HG02973 (cell line): ENCODE data around the gene ACP5.
"Not testable (repeated sequence)": the region's sequence is repeated elsewhere in the genome, so short reads cannot be mapped to it uniquely, and the experiment has no call there.

ENCODE experiments used
- ATAC-seq: cut with Tn5 transposase; IDR thresholded peaks from one replicate; pipeline ENCODE4 v1.9.1; 2021; ENCODE audit warnings: moderate library complexity; ENCODE audit not compliant: unreplicated experiment

Gene ACP5

DNA sequence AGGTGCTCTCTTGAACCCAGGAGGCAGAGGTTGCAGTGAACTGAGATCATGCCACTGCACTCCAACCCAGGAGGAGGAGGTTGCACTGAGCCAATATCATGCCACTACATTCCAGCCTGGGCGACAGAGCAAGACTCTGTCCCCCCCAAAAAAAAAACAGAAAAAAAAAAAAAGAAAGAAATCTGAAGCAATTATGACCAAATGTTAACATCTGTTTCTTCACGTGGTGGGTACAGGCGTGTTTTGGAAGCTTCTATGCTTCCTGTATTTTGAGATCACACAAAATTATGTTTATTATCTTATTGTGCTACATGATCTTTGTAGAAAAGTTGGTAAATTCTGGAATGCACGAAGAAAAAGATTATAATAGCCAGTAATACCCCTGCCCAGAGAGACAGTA lies 2.7 kb upstream of the ACP5 start:
- ATAC-seq: no peak

DNA sequence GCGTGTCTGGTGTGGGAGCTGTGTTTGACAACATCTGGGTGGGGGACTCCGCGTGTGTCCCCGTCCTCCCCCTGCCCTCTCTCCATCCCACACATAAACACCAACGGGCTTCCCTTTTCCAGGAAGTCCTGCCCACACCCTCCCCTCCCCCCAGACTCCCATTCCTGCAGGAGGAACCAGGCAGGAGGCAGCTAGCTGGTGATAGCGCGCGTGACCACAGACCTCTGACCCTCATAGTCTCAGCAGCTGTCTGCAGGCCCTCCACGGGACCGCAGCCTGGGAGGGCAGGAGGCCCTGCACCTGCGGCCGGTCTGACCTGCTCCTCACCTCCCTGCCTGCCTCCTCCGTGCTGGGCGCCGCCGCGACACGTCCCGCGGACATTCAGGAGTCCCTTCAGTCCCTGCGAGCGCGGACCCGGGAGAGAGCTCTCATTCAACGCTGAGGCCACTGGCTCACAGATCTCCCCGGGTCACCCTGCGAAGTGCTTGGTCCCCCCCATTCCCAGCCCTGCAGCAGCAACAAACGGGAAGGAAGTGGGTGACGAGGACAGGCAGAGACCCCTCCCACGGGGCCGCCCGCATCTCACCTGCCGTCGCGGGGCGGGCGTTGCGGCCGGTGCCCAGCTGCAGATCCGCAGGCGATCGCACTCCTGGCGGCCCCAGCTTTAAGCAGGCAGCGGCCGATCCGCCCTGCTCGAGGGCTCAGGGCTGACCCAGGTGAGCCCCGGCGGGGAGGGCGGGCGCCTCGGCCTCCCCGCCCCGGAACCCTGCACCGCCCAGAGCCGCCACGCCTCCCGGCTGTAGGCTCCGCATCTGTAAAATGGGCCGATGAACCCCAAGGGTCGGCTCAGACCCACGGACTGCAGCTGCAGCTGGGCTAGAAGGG lies 1.1 kb upstream of the ACP5 start:
- no peak for ATAC-seq

DNA sequence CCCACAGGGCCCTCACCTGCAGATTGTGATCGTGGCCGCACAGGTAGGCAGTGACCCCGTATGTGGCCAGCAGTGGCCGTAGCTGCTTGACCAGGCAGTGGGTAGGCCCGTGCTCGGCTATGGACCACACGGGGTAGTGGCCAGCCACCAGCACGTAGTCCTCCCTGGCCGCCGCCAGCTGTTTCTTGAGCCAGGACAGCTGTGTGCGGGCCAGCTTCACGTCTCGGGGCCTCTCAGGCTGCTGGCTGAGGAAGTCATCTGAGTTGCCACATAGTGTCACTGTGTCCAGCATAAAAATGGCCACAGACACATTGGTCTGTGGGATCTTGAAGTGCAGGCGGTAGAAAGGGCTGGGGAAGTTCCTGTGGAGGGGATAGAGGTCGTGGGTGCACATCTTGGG lies 1.2 kb downstream of the ACP5 start:
- ATAC-seq: no peak

DNA sequence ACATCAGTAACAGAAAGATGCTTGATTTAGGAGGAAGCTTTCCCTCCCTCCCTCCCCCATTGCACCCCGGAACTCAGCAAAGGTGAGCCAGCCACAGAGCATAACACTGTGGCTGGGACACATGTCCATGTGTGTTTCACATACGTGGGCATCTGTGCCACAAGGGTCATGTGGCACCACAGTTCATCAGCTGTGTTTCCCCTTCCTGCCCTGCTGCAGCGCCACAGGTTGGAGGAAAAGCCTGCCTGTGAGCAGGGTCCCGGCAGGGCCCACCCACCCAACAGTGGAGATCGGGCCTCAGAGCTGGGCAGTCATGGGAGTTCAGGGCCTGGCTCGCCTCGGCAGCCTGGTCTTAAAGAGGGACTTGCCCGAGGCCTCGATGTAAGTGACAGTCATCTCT lies 2.8 kb downstream of the ACP5 start:
- no peak for ATAC-seq

DNA sequence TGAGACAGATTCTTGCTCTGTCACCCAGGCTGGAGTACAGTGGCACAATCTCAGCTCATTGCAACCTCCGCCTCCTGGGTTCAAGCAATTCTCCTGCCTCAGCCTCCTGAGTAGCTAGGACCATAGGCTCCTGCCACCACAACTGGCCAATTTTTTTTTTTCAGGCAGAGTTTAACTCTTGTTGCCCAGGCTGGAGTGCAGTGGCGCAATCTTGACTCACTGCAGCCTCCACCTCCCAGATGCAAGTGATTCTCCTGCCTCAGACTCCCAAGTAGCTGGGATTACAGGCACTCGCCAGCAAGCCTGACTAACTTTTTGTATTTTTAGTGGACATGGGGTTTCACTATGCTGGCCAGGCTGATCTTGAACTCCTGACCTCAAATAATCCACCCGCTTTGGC lies 3.7 kb downstream of the ACP5 start:
- ATAC-seq: not testable (repeated sequence)

DNA sequence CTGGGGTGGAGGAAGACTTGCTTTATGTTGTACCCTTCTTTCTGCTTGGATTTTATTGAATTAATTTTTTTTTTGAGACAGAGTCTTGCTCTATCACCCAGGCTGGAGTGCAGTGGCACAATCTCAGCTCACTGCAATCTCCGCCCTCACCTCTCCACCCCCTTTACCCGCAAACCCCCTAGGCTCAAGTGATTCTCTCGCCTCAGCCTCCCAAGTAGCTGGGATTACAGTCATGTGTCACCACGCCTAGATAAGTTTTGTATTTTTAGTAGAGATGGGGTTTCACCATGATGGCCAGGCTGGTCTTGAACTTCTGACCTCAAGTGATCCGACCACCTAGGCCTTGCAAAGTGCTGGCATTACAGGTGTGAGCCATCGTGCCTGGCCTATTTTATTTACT lies 4.1 kb downstream of the ACP5 start:
- ATAC-seq: not testable (repeated sequence)

DNA sequence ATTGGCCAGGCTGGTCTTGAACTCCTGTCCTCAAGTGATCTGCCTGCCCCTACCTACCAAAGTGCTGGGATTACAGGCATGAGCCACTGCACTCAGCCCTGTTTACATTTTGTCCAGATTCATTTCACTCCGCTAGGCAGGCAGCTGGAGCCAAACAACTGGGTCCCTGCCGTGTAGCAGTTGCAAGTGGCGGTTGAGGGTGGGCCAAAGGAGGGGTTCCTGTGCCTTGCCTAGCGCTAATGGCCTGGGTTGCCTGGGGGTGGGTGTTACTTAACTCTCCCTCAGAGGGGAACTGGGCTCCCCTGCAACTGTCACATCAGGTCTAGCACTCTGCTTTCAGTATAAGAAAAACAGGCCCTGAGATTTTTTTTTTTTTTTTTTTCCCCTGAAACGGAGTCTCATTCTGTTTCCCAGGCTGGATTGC lies 7.4 kb downstream of the ACP5 start:
- ATAC-seq: no peak

DNA sequence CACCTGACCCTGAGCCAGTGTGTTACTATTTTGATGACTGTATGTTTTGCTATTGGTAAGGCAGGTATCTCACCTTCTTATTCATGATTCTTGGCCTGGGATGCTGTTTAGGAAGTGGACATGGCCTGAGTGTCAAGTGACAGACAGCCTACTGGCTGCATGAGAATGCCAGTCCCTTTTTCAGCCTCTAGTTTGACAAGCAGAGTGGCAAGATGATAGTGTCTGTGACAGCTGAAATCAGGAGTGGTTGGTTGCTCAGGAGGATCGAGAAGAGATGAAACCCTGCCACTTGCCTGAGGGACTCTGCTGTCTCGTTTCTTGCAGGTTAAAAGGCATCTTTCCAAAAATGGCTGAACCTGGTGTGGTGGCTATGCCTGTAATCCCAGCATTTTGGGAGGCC lies 11.3 kb downstream of the ACP5 start:
- ATAC-seq: no peak

DNA sequence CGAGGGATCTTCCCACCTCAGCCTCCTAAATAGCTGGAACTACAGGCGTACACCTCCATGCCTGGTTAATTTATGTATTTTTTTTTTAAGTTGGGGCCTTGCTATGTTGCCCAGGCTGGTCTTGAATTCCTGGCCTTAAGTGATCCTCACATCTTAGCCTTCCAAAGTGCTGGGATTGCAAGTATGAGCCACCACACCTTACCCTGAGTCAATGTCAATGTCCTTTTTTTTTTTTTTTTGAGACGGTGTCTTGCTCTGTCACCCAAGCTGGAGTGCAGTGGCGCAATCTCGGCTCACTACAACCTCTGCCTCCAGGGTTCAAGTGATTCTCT lies 11.8 kb downstream of the ACP5 start:
- not testable (repeated sequence) for ATAC-seq

DNA sequence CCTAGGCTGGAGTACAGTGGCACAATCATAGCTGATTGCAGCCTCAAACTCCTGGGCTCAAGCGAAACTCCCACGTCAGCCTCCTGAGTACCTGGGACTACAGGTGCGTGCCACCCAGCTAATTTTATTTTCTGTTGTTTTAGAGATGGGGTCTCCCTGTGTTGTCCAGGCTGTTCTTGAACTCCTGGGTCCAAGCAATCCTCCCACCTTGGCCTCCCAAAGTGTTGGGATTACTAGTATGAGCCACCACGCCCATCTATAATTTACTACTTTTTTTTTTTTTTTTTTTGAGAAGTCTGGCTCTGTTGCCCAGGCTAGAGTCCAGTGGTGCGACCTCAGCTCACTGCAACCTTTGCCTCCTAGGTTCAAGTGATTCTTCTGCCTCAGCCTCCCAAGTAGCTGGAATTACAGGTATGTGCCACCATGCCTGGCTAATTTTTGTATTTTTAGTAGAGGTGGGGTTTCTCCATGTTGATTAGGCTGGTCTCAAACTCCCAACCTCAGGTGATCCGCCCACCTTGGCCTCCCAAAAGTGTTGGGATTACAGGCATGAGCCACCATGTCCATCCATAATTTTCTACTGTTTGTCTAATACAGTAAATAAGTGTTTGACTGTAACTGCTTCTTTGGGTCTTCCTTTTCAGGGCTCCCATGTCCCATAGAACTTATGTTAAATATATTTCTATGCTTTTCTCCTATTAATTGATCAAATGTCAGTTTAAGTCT lies 13.2 kb downstream of the ACP5 start:
- ATAC-seq: not testable (repeated sequence)

DNA sequence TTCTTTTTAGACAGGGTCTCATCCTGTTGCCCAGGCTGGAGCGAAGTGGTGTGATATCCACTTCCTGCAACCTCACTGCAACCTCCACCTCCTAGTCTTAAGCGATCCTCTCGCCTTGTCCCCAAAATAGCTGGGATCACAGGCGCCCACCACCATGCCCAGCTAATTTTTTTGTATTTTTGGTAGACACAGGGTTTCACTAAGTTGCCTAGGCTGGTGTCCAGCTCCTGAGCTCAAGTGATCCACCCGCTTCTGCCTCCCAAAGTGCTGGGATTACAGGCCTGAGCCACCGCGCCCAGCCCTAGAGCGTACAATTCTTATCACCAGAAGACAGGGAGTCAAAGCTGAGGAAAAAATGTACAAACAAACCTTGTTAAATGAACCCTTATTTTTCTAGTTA lies 13.9 kb downstream of the ACP5 start:
- no peak for ATAC-seq

DNA sequence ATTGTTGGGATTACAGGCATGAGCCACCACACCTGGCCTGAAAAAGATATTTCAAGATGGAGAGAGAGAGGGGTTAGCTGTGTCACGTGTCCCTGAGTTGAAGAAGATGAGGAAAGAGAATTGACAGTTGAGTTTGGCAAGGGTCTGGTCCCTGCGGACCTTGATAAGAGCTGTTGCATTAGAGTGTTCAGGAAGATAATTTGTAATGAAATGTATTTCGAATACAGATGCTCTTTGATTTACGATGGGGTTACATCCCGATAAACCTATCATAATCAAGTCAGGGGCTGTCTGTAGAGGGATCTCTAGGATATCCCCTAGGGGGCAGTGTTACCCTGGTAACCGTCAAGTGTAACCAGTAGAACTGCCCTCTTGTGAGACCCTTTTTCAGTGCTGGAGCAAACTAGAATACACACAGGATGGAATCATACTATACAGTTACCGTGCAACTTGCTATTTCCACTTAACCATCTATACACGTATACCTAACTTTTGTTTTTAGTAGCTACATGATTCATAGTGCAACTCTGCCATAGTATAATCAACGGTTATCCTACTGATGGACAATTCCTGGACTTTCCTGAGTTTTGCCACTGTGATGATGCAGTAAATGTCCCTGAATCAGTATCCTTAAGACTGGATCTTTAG lies 16.9 kb downstream of the ACP5 start:
- ATAC-seq: no peak

DNA sequence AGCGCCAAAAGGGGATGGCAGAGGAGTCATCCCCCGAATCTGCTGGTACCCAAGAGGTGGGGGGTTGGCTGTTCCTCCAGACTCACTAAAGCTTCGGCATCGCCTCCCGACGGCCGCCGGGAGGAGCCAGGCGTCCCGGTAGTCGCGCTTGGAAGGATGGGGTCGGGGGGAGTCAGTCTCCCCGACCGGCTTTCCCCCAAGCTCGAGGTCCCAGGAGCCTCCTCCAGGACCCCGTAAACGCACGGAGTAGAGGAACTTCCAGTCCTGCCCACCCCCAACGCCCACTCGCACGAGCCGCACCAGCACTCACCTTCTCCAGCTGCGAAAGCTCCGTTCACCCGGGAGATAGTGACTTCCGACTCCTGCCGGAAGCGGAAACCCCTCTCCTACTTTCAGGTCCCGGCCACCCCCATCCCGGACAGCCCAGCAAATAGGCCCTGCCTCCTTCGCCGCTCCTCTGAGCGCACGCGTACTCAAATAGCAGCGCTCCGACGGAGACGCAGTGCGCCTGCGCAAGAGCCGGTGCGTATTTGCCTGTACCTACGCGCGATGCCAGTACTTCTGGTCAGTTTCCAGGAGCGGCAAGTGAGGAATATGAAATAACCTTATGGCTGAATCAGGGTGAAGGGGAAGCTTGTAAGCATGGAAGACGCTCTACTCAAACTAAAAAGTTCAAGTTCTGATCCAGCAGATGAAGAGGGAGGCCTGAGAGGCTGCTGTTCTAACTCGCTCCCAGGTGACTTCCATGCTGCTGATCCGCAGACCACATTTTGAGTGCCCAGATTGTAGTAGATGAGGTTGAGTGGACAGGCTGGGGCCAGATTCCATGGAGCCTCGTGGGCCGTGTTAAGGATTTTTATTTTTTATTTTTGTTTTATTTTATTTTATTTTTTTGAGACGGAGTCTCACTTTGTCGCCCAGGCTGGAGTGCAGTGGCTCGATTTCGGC lies 18.3 kb downstream of the ACP5 start, which contains the start of gene ELOF1:
ELOF1 (minus strand) TSS at position 350 of the 948 bp plus-strand sequence. CDS start 4,883 bp downstream, outside the sequence.
- ATAC-seq: peak; percentile 70

DNA sequence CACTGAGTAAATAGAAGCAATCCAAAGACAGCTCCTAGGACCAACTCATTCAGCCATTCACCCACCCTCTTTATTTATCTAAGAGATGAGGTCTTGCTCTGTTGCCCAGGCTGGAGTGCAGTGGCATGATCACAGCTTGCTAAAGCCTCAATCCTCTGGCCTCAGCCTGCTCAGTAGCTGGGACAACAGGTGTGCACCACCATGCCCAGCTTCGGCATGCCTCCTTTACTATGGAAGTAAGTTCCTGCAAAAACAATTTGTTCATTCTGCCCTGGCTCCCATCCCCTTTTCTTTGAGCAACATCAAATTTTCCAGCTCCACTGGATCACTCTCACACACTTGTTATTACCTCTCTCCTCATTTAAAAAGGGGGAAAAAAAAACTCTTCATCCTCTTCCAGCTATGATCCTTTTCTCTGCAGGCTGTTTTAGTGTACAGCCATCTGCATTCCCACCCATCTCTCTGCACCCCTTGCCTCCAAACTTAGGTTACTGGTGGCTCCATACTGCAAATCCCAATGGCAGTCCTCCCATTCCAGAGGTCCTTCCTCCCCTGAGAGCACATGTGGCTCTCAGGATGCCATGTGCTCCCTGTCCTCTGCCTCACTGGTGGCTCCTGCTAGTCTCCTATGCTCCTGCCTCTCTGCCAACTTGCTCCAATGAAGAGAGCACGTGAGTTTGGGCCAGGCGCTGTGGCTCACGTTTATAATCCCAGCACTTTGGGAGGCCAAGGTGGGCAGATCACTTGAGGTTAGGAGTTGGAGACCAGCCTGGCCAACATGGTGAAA lies 20.6 kb downstream of the ACP5 start:
- no peak for ATAC-seq

DNA sequence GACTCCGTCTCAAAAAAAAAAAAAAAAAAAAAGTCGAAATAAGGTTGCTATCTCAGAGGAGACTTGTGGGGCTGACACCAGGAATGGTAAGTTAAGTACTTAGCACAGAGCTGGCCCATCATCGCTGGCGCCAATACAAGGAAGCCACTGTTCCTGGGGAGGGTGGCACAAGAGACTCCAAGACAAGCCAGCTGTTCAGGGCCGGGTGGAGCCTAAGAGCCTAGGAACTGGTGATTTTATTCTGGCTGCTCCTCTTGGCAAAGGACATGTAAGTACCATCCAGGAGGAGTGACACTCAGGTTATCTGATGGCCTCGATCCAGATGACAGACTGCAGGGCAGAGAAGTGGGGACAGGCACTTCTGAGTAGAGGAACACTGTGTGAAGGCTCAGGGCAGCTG lies 22.2 kb downstream of the ACP5 start:
- no peak for ATAC-seq

DNA sequence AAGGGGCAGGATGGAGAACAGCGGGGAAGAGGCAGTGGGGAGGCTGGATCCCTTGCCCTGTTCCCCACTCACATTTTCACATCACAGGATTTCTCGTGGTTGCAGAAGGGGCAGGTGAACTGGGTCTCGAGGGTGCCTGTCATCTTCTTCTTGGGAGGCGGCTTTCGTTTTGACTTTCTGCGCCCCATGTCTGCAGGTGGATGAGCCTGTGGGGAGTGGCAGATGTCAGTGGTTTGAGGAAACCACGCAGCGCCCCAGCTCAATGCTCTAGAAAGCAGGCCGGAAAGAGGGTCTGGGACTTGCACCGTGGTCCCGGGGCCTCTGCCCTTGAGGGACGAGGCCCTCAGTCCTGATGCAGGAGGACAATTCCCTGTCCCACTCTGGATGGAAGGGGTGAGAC lies 23.3 kb downstream of the ACP5 start:
- ATAC-seq: no peak

DNA sequence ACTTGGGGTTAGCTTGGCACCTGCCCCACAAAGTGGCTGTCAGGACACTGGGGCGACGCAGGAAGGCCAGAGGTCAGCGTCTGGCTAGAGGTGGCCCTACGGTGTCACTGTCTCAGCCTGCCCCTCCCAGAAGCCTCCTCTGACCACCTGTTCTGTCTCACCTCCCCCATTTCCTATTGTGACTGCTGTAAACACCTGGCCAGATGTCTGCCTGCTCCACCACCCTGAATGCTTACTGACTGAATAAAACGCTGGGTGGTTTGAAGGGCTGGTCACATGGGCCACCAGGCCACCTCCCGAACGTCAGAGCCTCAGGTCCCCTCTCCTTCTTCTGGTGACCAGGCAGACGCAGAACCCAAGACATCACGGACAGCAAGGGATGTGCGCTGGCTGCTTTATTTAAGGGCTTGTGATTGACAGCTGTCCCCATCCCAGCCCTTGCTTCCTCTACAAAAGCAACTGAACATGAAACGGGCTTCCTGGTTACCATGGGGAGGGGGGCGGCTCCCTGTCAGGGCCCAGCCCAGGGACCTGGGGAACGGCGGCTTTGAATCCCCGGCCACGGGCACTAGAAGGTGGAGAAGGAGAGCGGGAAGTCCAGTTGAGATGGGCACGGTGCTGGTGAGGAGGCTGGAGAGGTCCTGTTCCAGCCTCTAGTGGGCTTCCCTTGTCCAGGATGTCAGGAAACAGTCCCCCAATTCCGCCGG lies 24.6 kb downstream of the ACP5 start:
- no peak for ATAC-seq

DNA sequence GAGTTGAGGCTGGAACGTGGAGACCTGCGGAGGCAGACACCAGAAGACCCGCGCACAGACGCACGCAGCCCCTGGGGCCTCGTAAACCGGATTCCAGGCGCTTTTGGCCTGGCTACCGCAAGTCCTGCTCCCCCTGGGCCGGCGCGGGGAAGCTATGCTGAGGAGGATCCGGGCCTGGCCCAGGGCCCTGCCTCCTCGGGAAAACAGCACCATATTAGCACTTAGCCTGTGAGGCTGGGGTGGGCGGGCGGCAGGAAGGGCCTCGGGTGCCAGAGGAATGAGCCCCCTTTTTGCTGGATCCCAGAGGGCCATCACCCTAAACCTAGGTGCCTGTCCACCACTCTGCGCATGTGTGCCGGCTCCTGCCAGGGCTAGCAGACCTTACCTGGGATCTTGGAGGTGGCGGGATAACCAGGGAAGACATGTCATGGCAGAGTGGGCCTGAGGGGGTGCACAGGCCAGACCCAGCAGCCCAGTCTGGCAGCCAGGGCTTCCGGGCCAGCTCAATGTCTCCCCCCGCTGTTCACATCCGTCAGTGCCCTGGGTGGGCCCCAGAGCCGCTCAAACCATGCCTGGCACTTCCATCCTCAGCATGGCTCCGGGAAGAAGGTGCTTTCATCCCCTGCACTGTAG lies 25.7 kb downstream of the ACP5 start:
- ATAC-seq: no peak

DNA sequence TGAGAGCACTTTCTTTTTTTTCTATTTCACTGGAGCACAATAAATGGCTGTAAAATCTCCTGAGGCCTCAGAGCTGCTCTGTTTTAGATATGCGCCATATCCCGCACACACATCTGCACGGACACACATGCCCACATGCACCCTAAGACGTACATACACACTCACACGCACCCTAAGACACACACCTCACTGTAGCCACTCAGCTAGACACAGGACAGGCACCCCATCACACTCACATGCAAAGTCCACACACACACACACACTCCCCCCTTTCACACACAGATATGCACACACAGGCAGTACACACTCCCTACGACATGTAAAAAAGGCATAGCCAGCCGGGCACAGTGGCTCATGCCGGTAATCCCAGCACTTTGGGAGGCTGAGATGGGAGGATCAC lies 27.2 kb downstream of the ACP5 start:
- no peak for ATAC-seq
